GM12875 (cell line): ENCODE data around the gene SLC22A4.

Source experiments
- H3K4me3 ChIP-seq: one replicate; pipeline ENCODE4 v1.5.1; 2011; ENCODE audit warnings: low read depth, low read length, control low read depth
- CTCF ChIP-seq: IDR thresholded peaks from 2 replicates; pipeline ENCODE4 v1.5.1; 2011; ENCODE audit warnings: low read depth, mild to moderate bottlenecking, control low read depth, inconsistent platforms, low read length, moderate library complexity, borderline replicate concordance; ENCODE audit not compliant: insufficient read depth

SLC22A4 gene

GRCh38 chr5:132310141-132310834, 16.1 kb downstream of the SLC22A4 start:
- no peak overlapping the region for H3K4me3 ChIP-seq

GRCh38 chr5:132313366-132313765, 19.2 kb downstream of the SLC22A4 start:
- H3K4me3 ChIP-seq: no peak overlapping the region
- no peak for TF ChIP-seq CTCF

More at GRCh38 chr5:132310141-132310834, 16.1 kb downstream of the SLC22A4 start:
- no peak for TF ChIP-seq CTCF

- no peak overlapping the region for H3K4me3 ChIP-seq
- no peak for TF ChIP-seq CTCF
Measured at GRCh38 chr5:132313961-132314432, 19.8 kb downstream of the SLC22A4 start.

GRCh38 chr5:132315529-132316067, 21.4 kb downstream of the SLC22A4 start:
- no peak overlapping the region for H3K4me3 ChIP-seq
- TF ChIP-seq CTCF: no peak

- no peak overlapping the region for H3K4me3 ChIP-seq
- no peak for TF ChIP-seq CTCF
Measured at GRCh38 chr5:132319975-132320374, 25.8 kb downstream of the SLC22A4 start.

GRCh38 chr5:132321109-132321721, 27.0 kb downstream of the SLC22A4 start:
- TF ChIP-seq CTCF: no peak
- no peak overlapping the region for H3K4me3 ChIP-seq

- no peak overlapping the region for H3K4me3 ChIP-seq
- no peak for TF ChIP-seq CTCF
Measured at GRCh38 chr5:132322266-132322665, 28.1 kb downstream of the SLC22A4 start.
